ENCODE data around the gene SUFU. TPM values are rescaled to one million over a fixed set of nuclear protein-coding genes. Genes with fewer than 3 reads are reported as not detected.

SUFU gene
- total and polyA plus RNA-seq, 2 of the 4 experiments (the other 2 are of a cell fraction), result 2.2 to 11.0 TPM

DNA sequence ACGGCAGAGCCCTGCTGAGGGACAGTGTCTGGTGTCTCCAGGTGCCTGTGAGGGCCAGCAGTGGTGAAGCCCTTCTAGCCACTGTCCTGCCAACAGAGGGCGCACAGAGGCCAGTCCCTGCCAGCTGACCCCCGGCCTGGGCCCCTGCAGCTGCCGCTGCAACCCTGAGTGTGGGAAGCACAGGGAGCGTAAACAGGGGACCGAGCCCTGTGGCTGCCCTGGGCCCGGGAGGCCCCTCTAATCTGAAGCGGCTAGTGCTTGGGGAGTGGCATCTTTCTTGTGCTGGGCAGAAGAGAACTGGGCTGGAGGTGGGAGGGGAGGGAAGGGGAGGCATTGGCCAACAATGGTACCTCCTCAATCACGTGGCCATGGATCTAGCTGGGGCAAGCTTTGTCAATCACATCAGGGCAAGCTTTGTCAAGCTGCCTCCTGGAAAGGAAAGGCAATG, 175.1 kb downstream of the SUFU start:
- H4K8ac ChIP-seq (ENCODE audit: low read depth in 2 of 2, low read length in 2 of 2), result peak overlapping the region in 1 of 2 experiments; percentile 27; a peak in 1 of 4 replicates
- H2AK9ac ChIP-seq (replicated peaks; ENCODE audit: low read depth, low read length, poor library complexity), result peak overlapping the region; percentile 47
- intact Hi-C loops (cut with micrococcal nuclease) (loop anchor here (2.0 kb wide), 1 partner anchor 34 kb away; no protein-coding TSS in a partner anchor), in situ Hi-C loops (cut with MboI; ENCODE audit: low sequenced_read_pairs) (no loop called here), dilution Hi-C loops (cut with HindIII; ENCODE audit: low sequenced_read_pairs, unreplicated experiment) (no loop called here)
- H2AFZ ChIP-seq (replicated peaks; ENCODE audit: low read length, poor library complexity), result peak overlapping the region; percentile 85
- peak overlapping the region; percentile 77 for H3K4ac ChIP-seq (ENCODE audit: low read depth, low read length)
- H3K36me3 ChIP-seq (ENCODE audit: control insufficient read depth, insufficient read depth, low read length), result peaks cover 9% of the 10 kb centered on the region; the same call in 1 of the 2 replicates
- H3K4me3 ChIP-seq (ENCODE audit: insufficient read depth, low read depth, low read length), result no peak overlapping the region
- 0 out of 2 replicates have a peak overlapping the region, but pooled peaks have one; percentile 44 for H4K5ac ChIP-seq (ENCODE audit: low read depth, low read length)
- H2BK15ac ChIP-seq (ENCODE audit: low read depth, low read length), result peak overlapping the region; percentile 81; the same call in 1 of the 3 replicates
- peak overlapping the region; percentile 15 for H3K27ac ChIP-seq (ENCODE audit: insufficient read depth, low read length)
- no peaks in the 10 kb centered on the region for H3K9me3 ChIP-seq (ENCODE audit: control insufficient read depth, insufficient read depth, low read length)
- peaks cover 9 to 42% of the 10 kb centered on the region in 2 experiments; a peak in 3 of 4 replicates for H3K79me1 ChIP-seq (ENCODE audit: low read depth in 1 of 2, low read length in 2 of 2)
- H3K18ac ChIP-seq (ENCODE audit: low read depth, low read length), result peak overlapping the region; percentile 13
- BruUV-seq (replicated peaks), result no TSS peak
- H2BK20ac ChIP-seq (ENCODE audit: low read depth, low read length), result 0 out of 2 replicates have a peak overlapping the region, but pooled peaks have one; percentile 75
- H4K91ac ChIP-seq (ENCODE audit: insufficient read depth, low read depth, low read length), result peak overlapping the region; percentile 20
- peak overlapping the region; percentile 30 for H3K14ac ChIP-seq (replicated peaks; ENCODE audit: low read depth, low read length)
- peaks cover 23% of the 10 kb centered on the region for H3K9me1 ChIP-seq (ENCODE audit: insufficient read depth, low read length)
- peak; percentile 40 for ATAC-seq (ENCODE audit: low read depth)
- H3K4me1 ChIP-seq (ENCODE audit: control insufficient read depth, insufficient read depth, low read length), result peaks cover 44% of the 10 kb centered on the region
- no peak overlapping the region for H3K56ac ChIP-seq (ENCODE audit: extremely low read depth, insufficient read depth, low read length)
- ChIA-PET POLR2A (ENCODE audit: unreplicated experiment) (no interaction called here), CTCF (interaction anchor here (0.5 to 2.9 kb wide), 11 partner anchors 9 to 52 kb away, joined by 3 to 14 read pairs (median 4); partner anchors contain the start of genes ARL3 and SFXN2)
- peak overlapping the region; percentile 31; the same call in 1 of the 2 replicates for H3K23ac ChIP-seq (ENCODE audit: low read depth, low read length)
- peak overlapping the region; percentile 87 for H2AK5ac ChIP-seq (ENCODE audit: low read depth, low read length)
- no peaks in the 10 kb centered on the region for H4K20me1 ChIP-seq (ENCODE audit: insufficient read depth, low read length)
- 11% methylated on average over 5 of the region's 9 CpGs; no CpG with 5 or more reads in 1 of the 2 experiments for WGBS, 2 experiments (ENCODE audit: extremely low coverage in 2 of 2, insufficient read length in 1 of 2)
- peak overlapping the region; percentile 41 for H3K4me2 ChIP-seq (ENCODE audit: low read depth, low read length)
- no peak overlapping the region for H3K9ac ChIP-seq (ENCODE audit: low read depth, low read length)
- H2BK5ac ChIP-seq (ENCODE audit: low read depth, low read length, poor library complexity, severe bottlenecking), result no peak overlapping the region
- H3K27me3 ChIP-seq (ENCODE audit: control insufficient read depth, insufficient read depth, low read length), result no peaks in the 10 kb centered on the region
- peak overlapping the region; percentile 34; the same call in 1 of the 2 replicates for H2BK120ac ChIP-seq (ENCODE audit: low read depth, low read length)
- peak; percentile 52 for DNase-seq
- no peak for TF ChIP-seq CHD1 (IDR thresholded peaks at IDR 0.05; ENCODE audit: low read depth, low read length)
- no peak for TF ChIP-seq RFX5 (IDR thresholded peaks at IDR 0.05; ENCODE audit: low read depth, low read length)
- no peak for TF ChIP-seq POLR2A (IDR thresholded peaks at IDR 0.05; ENCODE audit: low read depth, low read length)
- TF ChIP-seq MAZ (IDR thresholded peaks at IDR 0.05; ENCODE audit: borderline replicate concordance, low read depth, low read length), result peak; percentile 64; the same call in 1 of the 2 replicates
- 0 out of 2 replicates have a peak, but pooled peaks have one; percentile 10 for TF ChIP-seq BHLHE40 (IDR thresholded peaks at IDR 0.05; ENCODE audit: low read depth, low read length)
- TF ChIP-seq SMC3 (IDR thresholded peaks at IDR 0.05; ENCODE audit: low read depth, low read length), result peak; percentile 72
- TF ChIP-seq MAFK (IDR thresholded peaks at IDR 0.05; ENCODE audit: low read depth, low read length), result no peak
- TF ChIP-seq RAD21 (IDR thresholded peaks at IDR 0.05; ENCODE audit: low read length), result peak; percentile 70
- TF ChIP-seq, protein P1, sequence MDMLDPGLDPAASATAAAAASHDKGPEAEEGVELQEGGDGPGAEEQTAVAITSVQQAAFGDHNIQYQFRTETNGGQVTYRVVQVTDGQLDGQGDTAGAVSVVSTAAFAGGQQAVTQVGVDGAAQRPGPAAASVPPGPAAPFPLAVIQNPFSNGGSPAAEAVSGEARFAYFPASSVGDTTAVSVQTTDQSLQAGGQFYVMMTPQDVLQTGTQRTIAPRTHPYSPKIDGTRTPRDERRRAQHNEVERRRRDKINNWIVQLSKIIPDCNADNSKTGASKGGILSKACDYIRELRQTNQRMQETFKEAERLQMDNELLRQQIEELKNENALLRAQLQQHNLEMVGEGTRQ (IDR thresholded peaks at IDR 0.05; ENCODE audit: low read depth, low read length), result no peak; the same call in 1 of the 2 replicates
- TF ChIP-seq, protein P2, sequence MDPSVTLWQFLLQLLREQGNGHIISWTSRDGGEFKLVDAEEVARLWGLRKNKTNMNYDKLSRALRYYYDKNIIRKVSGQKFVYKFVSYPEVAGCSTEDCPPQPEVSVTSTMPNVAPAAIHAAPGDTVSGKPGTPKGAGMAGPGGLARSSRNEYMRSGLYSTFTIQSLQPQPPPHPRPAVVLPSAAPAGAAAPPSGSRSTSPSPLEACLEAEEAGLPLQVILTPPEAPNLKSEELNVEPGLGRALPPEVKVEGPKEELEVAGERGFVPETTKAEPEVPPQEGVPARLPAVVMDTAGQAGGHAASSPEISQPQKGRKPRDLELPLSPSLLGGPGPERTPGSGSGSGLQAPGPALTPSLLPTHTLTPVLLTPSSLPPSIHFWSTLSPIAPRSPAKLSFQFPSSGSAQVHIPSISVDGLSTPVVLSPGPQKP (IDR thresholded peaks at IDR 0.05; ENCODE audit: borderline replicate concordance, low read depth, low read length), result no peak
- TF ChIP-seq CEBPB (IDR thresholded peaks at IDR 0.05; ENCODE audit: low read depth, low read length), result 0 out of 2 replicates have a peak, but pooled peaks have one; percentile 1
- TF ChIP-seq, protein P3, sequence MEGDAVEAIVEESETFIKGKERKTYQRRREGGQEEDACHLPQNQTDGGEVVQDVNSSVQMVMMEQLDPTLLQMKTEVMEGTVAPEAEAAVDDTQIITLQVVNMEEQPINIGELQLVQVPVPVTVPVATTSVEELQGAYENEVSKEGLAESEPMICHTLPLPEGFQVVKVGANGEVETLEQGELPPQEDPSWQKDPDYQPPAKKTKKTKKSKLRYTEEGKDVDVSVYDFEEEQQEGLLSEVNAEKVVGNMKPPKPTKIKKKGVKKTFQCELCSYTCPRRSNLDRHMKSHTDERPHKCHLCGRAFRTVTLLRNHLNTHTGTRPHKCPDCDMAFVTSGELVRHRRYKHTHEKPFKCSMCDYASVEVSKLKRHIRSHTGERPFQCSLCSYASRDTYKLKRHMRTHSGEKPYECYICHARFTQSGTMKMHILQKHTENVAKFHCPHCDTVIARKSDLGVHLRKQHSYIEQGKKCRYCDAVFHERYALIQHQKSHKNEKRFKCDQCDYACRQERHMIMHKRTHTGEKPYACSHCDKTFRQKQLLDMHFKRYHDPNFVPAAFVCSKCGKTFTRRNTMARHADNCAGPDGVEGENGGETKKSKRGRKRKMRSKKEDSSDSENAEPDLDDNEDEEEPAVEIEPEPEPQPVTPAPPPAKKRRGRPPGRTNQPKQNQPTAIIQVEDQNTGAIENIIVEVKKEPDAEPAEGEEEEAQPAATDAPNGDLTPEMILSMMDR (conservative IDR thresholded peaks at IDR 0.05; ENCODE audit: low read depth, low read length), result peak; percentile 76
- TF ChIP-seq NFE2L2 (IDR thresholded peaks at IDR 0.05; ENCODE audit: low read depth, low read length), result no peak
- TF ChIP-seq MXI1 (IDR thresholded peaks at IDR 0.05; ENCODE audit: borderline replicate concordance, low read depth, low read length), result no peak
- TF ChIP-seq FOS (IDR thresholded peaks at IDR 0.05; ENCODE audit: low read depth, low read length), result no peak

Data from IMR-90 (cell line).